HCT116 (cell line): ENCODE measurements around the gene PDE4D. TPM values are rescaled to one million over a fixed set of nuclear protein-coding genes. Genes with fewer than 3 reads are reported as not detected.

Source experiments
- ATAC-seq: fragments of 200-7000 bp; cut with Tn5 transposase; 2 replicates; pipeline ENCODE4 v1.9.1; 2020; ENCODE audit warnings: mild to moderate bottlenecking, moderate library complexity
- BruUV-seq: library from RNA; stranded (reverse); fragments of 400-500 nt; replicated peaks from 2 replicates; lab custom pipeline; 2021; lab: Mats Ljungman, UMichigan
- CTCF ChIA-PET: fragments of 300-600 bp; sonication (Branson Sonifier 250); formaldehyde crosslinking; loops from one replicate; lab custom pipeline; 2021; ENCODE audit warnings: antibody characterized with exemption; lab: Charles Lee
- POLR2A ChIA-PET: fragments of 300-600, 350-600 bp; sonication (Branson Sonifier 250); formaldehyde crosslinking; loops from one replicate; lab custom pipeline; 2021; ENCODE audit warnings: antibody characterized with exemption; lab: Charles Lee
- RAD21 ChIA-PET, 2 experiments: fragments of 300-600 bp; sonication (Branson Sonifier 250); formaldehyde crosslinking; loops; one replicate each; lab custom pipeline; 2023; ENCODE audit warnings: low total read pairs in 2 of 2; ENCODE audit not compliant: uncharacterized antibody in 2 of 2, unreplicated experiment in 2 of 2, low non-redundant PET in 1 of 2; lab: Charles Lee
- DNase-seq: peaks from one replicate; pipeline ENCODE4 v3.0.0-alpha.2; 2010; ENCODE audit warnings: low read depth, low spot score
- H2AFZ ChIP-seq: fragments of 200-600 bp; shearing (Covaris generic), sonication (generic); 2 replicates; pipeline ENCODE4 v1.6.1; 2017; ENCODE audit warnings: low read depth, mixed run types, mixed read lengths, antibody characterized with exemption, low read length; ENCODE audit not compliant: poor library complexity, severe bottlenecking
- H3K27ac ChIP-seq: 2 replicates; pipeline ENCODE4 v1.5.1; 2012; ENCODE audit warnings: low read depth, low read length
- H3K27me3 ChIP-seq: fragments of 200-600 bp; sonication (generic); 2 replicates; pipeline ENCODE4 v1.6.1; 2016; ENCODE audit warnings: mixed run types, low read length, mixed read lengths; ENCODE audit not compliant: insufficient read depth
- H3K36me3 ChIP-seq, 2 experiments: fragments of 200-500 bp in 1 of 2; fragments of 200-600 bp in 1 of 2; sonication (Bioruptor generic) in 1 of 2; sonication (generic) in 1 of 2; 2 replicates each; pipeline versions ENCODE4 v1.5.1 to v1.6.1; 2014 to 2016; ENCODE audit warnings: low read length in 2 of 2, inconsistent platforms in 1 of 2, mixed read lengths in 1 of 2, mixed run types in 1 of 2; ENCODE audit not compliant: insufficient read depth in 2 of 2, control insufficient read depth in 1 of 2
- H3K4me1 ChIP-seq, 2 experiments: fragments of 200-600 bp in 1 of 2; sonication (generic) in 1 of 2; 2 replicates each; pipeline versions ENCODE4 v1.5.1 to v1.6.1; 2012 to 2017; ENCODE audit warnings: low read length in 2 of 2, inconsistent platforms in 1 of 2, mild to moderate bottlenecking in 1 of 2, mixed read lengths in 1 of 2, mixed run types in 1 of 2, moderate library complexity in 1 of 2; ENCODE audit not compliant: insufficient read depth in 2 of 2, control insufficient read depth in 1 of 2
- H3K4me2 ChIP-seq: fragments of 200-600 bp; sonication (generic); 2 replicates; pipeline ENCODE4 v1.6.1; 2017; ENCODE audit warnings: mixed run types, low read length, mixed read lengths
- H3K4me3 ChIP-seq, 2 experiments: fragments of 200-600 bp in 1 of 2; sonication (generic) in 1 of 2; replicated peaks in 1 of 2; 2 replicates each; pipeline ENCODE4 v1.5.1; 2011 to 2016; ENCODE audit warnings: low read length in 2 of 2, control low read depth in 1 of 2, low read depth in 1 of 2, mild to moderate bottlenecking in 1 of 2, mixed read lengths in 1 of 2, mixed run types in 1 of 2
- H3K79me2 ChIP-seq: fragments of 200-600 bp; sonication (generic); 2 replicates; pipeline ENCODE4 v1.6.1; 2017; ENCODE audit warnings: mild to moderate bottlenecking, mixed run types, low read length, moderate library complexity, mixed read lengths; ENCODE audit not compliant: insufficient read depth
- H3K9ac ChIP-seq: fragments of 200-600 bp; sonication (generic); 2 replicates; pipeline ENCODE4 v1.6.1; 2016; ENCODE audit warnings: low read length, mixed read lengths
- H3K9me2 ChIP-seq: fragments of 200-600 bp; sonication (generic), shearing (Covaris generic); 2 replicates; pipeline ENCODE4 v1.6.1; 2017; ENCODE audit warnings: mixed run types, mild to moderate bottlenecking, moderate library complexity; ENCODE audit not compliant: insufficient read depth
- H3K9me3 ChIP-seq, 2 experiments: fragments of 200-500 bp in 1 of 2; fragments of 200-600 bp in 1 of 2; sonication (Bioruptor generic) in 1 of 2; sonication (generic) in 1 of 2; 2 replicates each; pipeline ENCODE4 v1.6.1; 2014 to 2017; ENCODE audit warnings: low read length in 2 of 2, mixed read lengths in 2 of 2, inconsistent platforms in 1 of 2, low read depth in 1 of 2, mild to moderate bottlenecking in 1 of 2, mixed run types in 1 of 2, moderate library complexity in 1 of 2; ENCODE audit not compliant: control insufficient read depth in 1 of 2, insufficient read depth in 1 of 2
- H4K20me1 ChIP-seq: fragments of 200-600 bp; sonication (generic), shearing (Covaris generic); 2 replicates; pipeline ENCODE4 v1.6.1; 2017; ENCODE audit warnings: mixed run types, mild to moderate bottlenecking, moderate library complexity; ENCODE audit not compliant: insufficient read depth
- EGR1 ChIP-seq: IDR thresholded peaks from 2 replicates; pipeline ENCODE4 v1.6.1; 2012; ENCODE audit warnings: low read depth
- ELF1 ChIP-seq: IDR thresholded peaks from 2 replicates; pipeline ENCODE4 v1.6.1; 2012; ENCODE audit warnings: low read depth, borderline replicate concordance
- EZH2 ChIP-seq: fragments of 200-600 bp; sonication (generic); IDR thresholded peaks from 2 replicates; pipeline ENCODE4 v1.6.1; 2017; ENCODE audit warnings: antibody characterized with exemption, mixed run types
- FOSL1 ChIP-seq: IDR thresholded peaks from 2 replicates; pipeline ENCODE4 v1.6.1; 2012; ENCODE audit warnings: low read depth
- RAD21 ChIP-seq: IDR thresholded peaks from 2 replicates; pipeline ENCODE4 v1.6.1; 2012; ENCODE audit warnings: low read depth, mild to moderate bottlenecking
- ZFX ChIP-seq: fragments of 450-650 bp; IDR thresholded peaks from 2 replicates; pipeline ENCODE4 v1.6.1; 2017
- intact Hi-C: fragments of 100-400 bp; cut with micrococcal nuclease; formaldehyde crosslinking; loops from 2 replicates; pipeline ENCODE4 v1.10.0; 2022
- total RNA-seq: library from RNA; stranded (reverse); gene quantifications from one replicate; pipeline ENCODE4 v1.2.1, GENCODE V29; 2021; ENCODE audit not compliant: unreplicated experiment
- TF ChIP-seq, protein P1 (sequence below): IDR thresholded peaks from 2 replicates; pipeline ENCODE4 v1.6.1; 2012; ENCODE audit warnings: low read depth

Gene PDE4D
- total RNA-seq, 1 experiment from 2014 or later, result 1.1 TPM

DNA sequence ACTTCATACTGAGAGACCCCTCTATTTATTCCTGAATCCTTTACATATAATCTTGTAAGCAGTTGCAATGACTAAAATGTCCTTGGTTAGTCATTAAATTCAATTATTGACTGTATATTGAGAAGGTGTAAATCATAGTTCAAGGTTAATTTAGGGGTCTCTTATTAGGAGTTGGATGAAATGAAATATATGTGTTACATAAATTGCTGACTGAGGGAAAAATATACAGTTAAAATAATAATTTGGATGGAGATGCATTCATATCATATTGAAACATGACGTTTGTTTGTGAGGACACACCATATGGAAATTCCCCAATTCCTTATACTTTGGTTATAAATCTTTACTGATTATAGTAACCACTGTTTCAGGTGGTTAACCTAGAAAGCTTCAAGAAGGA, 430.6 kb downstream of the PDE4D start:
- H3K9me3 ChIP-seq, result no peaks in the 10 kb centered on the region
- RAD21 ChIA-PET, result no interaction called here
- BruUV-seq, result no TSS peak
- no peak overlapping the region for H3K4me3 ChIP-seq
- no peak for ATAC-seq
- H4K20me1 ChIP-seq, result no peaks in the 10 kb centered on the region
- no peak overlapping the region for H2AFZ ChIP-seq
- no peak overlapping the region for H3K4me2 ChIP-seq
- no peaks in the 10 kb centered on the region for H3K9me2 ChIP-seq
- no peak overlapping the region for H3K27ac ChIP-seq
- no peak overlapping the region for H3K9ac ChIP-seq
- POLR2A ChIA-PET, result no interaction called here
- no peaks in the 10 kb centered on the region for H3K4me1 ChIP-seq
- peaks cover 7% of the 10 kb centered on the region; the same call in 1 of the 2 replicates for H3K27me3 ChIP-seq
- H3K36me3 ChIP-seq, result no peaks in the 10 kb centered on the region
- no peak for TF ChIP-seq EGR1
- TF ChIP-seq RAD21, result no peak
- no peak for TF ChIP-seq EZH2
- no peak for TF ChIP-seq ZFX
- no peak for TF ChIP-seq FOSL1
- no peak for TF ChIP-seq ELF1
- TF ChIP-seq, protein P1, sequence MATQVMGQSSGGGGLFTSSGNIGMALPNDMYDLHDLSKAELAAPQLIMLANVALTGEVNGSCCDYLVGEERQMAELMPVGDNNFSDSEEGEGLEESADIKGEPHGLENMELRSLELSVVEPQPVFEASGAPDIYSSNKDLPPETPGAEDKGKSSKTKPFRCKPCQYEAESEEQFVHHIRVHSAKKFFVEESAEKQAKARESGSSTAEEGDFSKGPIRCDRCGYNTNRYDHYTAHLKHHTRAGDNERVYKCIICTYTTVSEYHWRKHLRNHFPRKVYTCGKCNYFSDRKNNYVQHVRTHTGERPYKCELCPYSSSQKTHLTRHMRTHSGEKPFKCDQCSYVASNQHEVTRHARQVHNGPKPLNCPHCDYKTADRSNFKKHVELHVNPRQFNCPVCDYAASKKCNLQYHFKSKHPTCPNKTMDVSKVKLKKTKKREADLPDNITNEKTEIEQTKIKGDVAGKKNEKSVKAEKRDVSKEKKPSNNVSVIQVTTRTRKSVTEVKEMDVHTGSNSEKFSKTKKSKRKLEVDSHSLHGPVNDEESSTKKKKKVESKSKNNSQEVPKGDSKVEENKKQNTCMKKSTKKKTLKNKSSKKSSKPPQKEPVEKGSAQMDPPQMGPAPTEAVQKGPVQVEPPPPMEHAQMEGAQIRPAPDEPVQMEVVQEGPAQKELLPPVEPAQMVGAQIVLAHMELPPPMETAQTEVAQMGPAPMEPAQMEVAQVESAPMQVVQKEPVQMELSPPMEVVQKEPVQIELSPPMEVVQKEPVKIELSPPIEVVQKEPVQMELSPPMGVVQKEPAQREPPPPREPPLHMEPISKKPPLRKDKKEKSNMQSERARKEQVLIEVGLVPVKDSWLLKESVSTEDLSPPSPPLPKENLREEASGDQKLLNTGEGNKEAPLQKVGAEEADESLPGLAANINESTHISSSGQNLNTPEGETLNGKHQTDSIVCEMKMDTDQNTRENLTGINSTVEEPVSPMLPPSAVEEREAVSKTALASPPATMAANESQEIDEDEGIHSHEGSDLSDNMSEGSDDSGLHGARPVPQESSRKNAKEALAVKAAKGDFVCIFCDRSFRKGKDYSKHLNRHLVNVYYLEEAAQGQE, result no peak
- TF ChIP-seq, all 23 proteins: peak for 0
- intact Hi-C loops, result no loop called here
- H3K79me2 ChIP-seq, result no peaks in the 10 kb centered on the region
- CTCF ChIA-PET, result no interaction called here
- no peak for DNase-seq
